Psoas muscle (tissue), 8 donors: ENCODE results near the gene PICALM. TPM values are rescaled to one million over a fixed set of nuclear protein-coding genes. Genes with fewer than 3 reads are reported as not detected.

Source experiments
- ATAC-seq, 4 donors: fragments of 200-7000 bp; cut with Tn5 transposase; one replicate each; pipeline ENCODE4 v1.9.1; 2020; ENCODE audit warnings: moderate library complexity in 3 of 4, mild to moderate bottlenecking in 2 of 4
- DNase-seq, 2 donors: peaks; one replicate each; pipeline ENCODE4 v3.0.0-alpha.2; 2020
- H3K27ac ChIP-seq: fragments of 200-600 bp; one replicate; pipeline ENCODE4 v1.8.0; 2022
- H3K27me3 ChIP-seq, 3 donors: fragments of 200-600 bp in 1 of 3; one replicate each; pipeline versions ENCODE4 v1.6.1 to v1.8.0; 2013 to 2022; ENCODE audit warnings: low read length in 2 of 3, mild to moderate bottlenecking in 2 of 3, moderate library complexity in 1 of 3; ENCODE audit not compliant: insufficient read depth in 3 of 3
- H3K36me3 ChIP-seq, 2 donors: fragments of 200-600 bp in 1 of 2; one replicate each; pipeline versions ENCODE4 v1.6.1 to v1.8.0; 2013 to 2022; ENCODE audit warnings: low read depth in 1 of 2, mild to moderate bottlenecking in 1 of 2, moderate library complexity in 1 of 2; ENCODE audit not compliant: insufficient read depth in 1 of 2
- H3K4me1 ChIP-seq: fragments of 200-600 bp; one replicate; pipeline ENCODE4 v1.8.0; 2022
- H3K4me3 ChIP-seq: fragments of 200-600 bp; one replicate; pipeline ENCODE4 v1.8.0; 2022; ENCODE audit warnings: mild to moderate bottlenecking
- H3K9me3 ChIP-seq: fragments of 200-600 bp; one replicate; pipeline ENCODE4 v1.8.0; 2022
- CTCF ChIP-seq: fragments of 200-600 bp; IDR thresholded peaks from one replicate; pipeline ENCODE4 v1.8.0; 2022; ENCODE audit warnings: antibody characterized with exemption
- WGBS, 3 donors: extraction: QIAGEN DNeasy Blood & Tissue Kit; methylation state at CpG; one replicate each; pipeline versions ENCODE4 v1.1.6 to v1.1.7; 2013; 5-methylcytosine and 5-hydroxymethylcytosine counted together
- intact Hi-C, 2 donors: fragments of 100-400 bp; cut with DNase I; formaldehyde crosslinking; loops; one replicate each; pipeline versions ENCODE4 v1.11.0 to v1.14.2; 2022
- polyA plus RNA-seq, 3 donors: library from polyadenylated mRNA; stranded (reverse); fragments of 200-250 nt; gene quantifications; one replicate each; pipeline ENCODE4 v1.2.3, GENCODE V29; 2013
- total RNA-seq, 4 donors: library from RNA; stranded (reverse); fragmentation: NEBNext Ultra II Directional in 2 of 4; extraction: Animal tissue kit (Norgen Biotek cat#: 25700) in 2 of 4; gene quantifications; one replicate each; pipeline versions ENCODE4 v1.2.1 to v1.2.4, GENCODE V29; 2021 to 2023
- donor health status: healthy with polysubstance abuse.
- donor health status: DM: no; HTN: no; CAD: no; lungs with moderate emphysema.
- donor health status: Bipolar disorder and iron deficiency.
- donor health status: healthy.
- donor health status: DM: yes; HTN: yes; CAD: no.
- donor health status: DM: no; HTN: no; CAD: no.
- donor health status: DM: no; HTN: no; CAD: no.
- donor health status: DM: yes; HTN: yes; CAD: no.

Gene PICALM
- total and polyA plus RNA-seq, 7 donors = 42.0 to 123 (median 89.1) TPM

- Histone ChIP-seq H3K9me3 (no peaks in the 10 kb centered on the region), H3K4me3 (no peak overlapping the region), H3K4me1 (peaks cover 74% of the 10 kb centered on the region), H3K36me3 (no peaks in the 10 kb centered on the region), H3K27ac (no peak overlapping the region), H3K27me3 (no peaks in the 10 kb centered on the region)
- no peak for TF ChIP-seq CTCF
- intact Hi-C loops = no loop called here
- WGBS, 3 donors = 52 to 70% (median 53%) methylated on average over 1 of the region's 1 CpG
- ATAC-seq (no peak), DNase-seq (no peak)
Observed at GRCh38 chr11:86046116-86046515, 22.8 kb downstream of the PICALM start.

GRCh38 chr11:86043765-86044503, 24.9 kb downstream of the PICALM start:
- H3K4me1 ChIP-seq = peaks cover 86% of the 10 kb centered on the region
- DNase-seq = no peak
- intact Hi-C loops = no loop called here
- ATAC-seq = no peak
- WGBS, 3 donors = 65 to 75% (median 67%) methylated on average over 9 of the region's 9 CpGs
- H3K36me3 ChIP-seq = no peaks in the 10 kb centered on the region
- H3K9me3 ChIP-seq = no peaks in the 10 kb centered on the region
- H3K4me3 ChIP-seq = no peak overlapping the region
- H3K27ac ChIP-seq = peak overlapping the region; percentile 81
- no peaks in the 10 kb centered on the region for H3K27me3 ChIP-seq
- TF ChIP-seq CTCF = no peak

GRCh38 chr11:86041975-86042378, 26.9 kb downstream of the PICALM start:
- TF ChIP-seq CTCF = peak; percentile 95
- H3K36me3 ChIP-seq = no peaks in the 10 kb centered on the region
- 0% methylated on average over 2 of the region's 2 CpGs for whole genome bisulfite sequencing, 3 donors
- peaks cover 74% of the 10 kb centered on the region for H3K4me1 ChIP-seq
- H3K4me3 ChIP-seq = peak overlapping the region; percentile 54
- intact Hi-C loops = loop anchor here in 1 of 2 donors (2.0 kb wide), 1 partner anchor 151 kb away; no protein-coding TSS in a partner anchor
- DNase-seq (no peak), ATAC-seq (peak; percentile 77 to 84 (median 81))
- H3K27ac ChIP-seq = peak overlapping the region; percentile 81
- H3K27me3 ChIP-seq = no peaks in the 10 kb centered on the region
- H3K9me3 ChIP-seq = no peaks in the 10 kb centered on the region

- Histone ChIP-seq H3K27me3 (no peaks in the 10 kb centered on the region), H3K4me1 (peaks cover 70% of the 10 kb centered on the region), H3K9me3 (no peaks in the 10 kb centered on the region), H3K27ac (peak overlapping the region; percentile 81), H3K36me3 (no peaks in the 10 kb centered on the region), H3K4me3 (peak overlapping the region; percentile 54)
- no peak for TF ChIP-seq CTCF
- WGBS, 3 donors = 3 to 6% (median 4%) methylated on average over 2 of the region's 2 CpGs
- intact Hi-C loops = loop anchor here in 1 of 2 donors (2.0 kb wide), 1 partner anchor 152 kb away; no protein-coding TSS in a partner anchor
- ATAC-seq (peak in 3 of 4 donors; percentile 29 to 53 (median 52)), DNase-seq (no peak)
Observed at GRCh38 chr11:86040919-86041850, 27.7 kb downstream of the PICALM start.
